Caco-2 (cell line): Measurements from ENCODE around the gene PDGFRB. TPM values are rescaled to one million over a fixed set of nuclear protein-coding genes. Genes with fewer than 3 reads are reported as not detected.

Experiments
- BruUV-seq: library from RNA; stranded (reverse); fragments of 400-500 nt; replicated peaks from 2 replicates; lab custom pipeline; 2021; lab: Mats Ljungman, UMichigan
- CTCF ChIA-PET: fragments of 300-600 bp; sonication (Branson Sonifier 250); formaldehyde crosslinking; loops from one replicate; lab custom pipeline; 2022; ENCODE audit warnings: antibody characterized with exemption; lab: Charles Lee
- POLR2A ChIA-PET: fragments of 300-600 bp; sonication (Branson Sonifier 250); formaldehyde crosslinking; loops from one replicate; lab custom pipeline; 2022; ENCODE audit warnings: antibody characterized with exemption; lab: Charles Lee
- DNase-seq, 2 experiments: peaks; one replicate each; pipeline versions ENCODE4 v3.0.0 to v3.0.0-alpha.2; 2020 to 2022
- H3K27me3 ChIP-seq: replicated peaks from 2 replicates; pipeline ENCODE4 v1.6.0; 2011; ENCODE audit warnings: low read length; ENCODE audit not compliant: control insufficient read depth, insufficient read depth
- H3K36me3 ChIP-seq: 2 replicates; pipeline ENCODE4 v1.5.1; 2011; ENCODE audit warnings: low read length; ENCODE audit not compliant: control insufficient read depth, insufficient read depth
- H3K4me1 ChIP-seq: fragments of 250-450 bp; sonication (Bioruptor Pico); 2 replicates; pipeline ENCODE4 v1.5.1; 2020; ENCODE audit warnings: mild to moderate bottlenecking
- H3K4me3 ChIP-seq: 2 replicates; pipeline ENCODE4 v1.5.1; 2011; ENCODE audit warnings: low read depth, mild to moderate bottlenecking, control low read depth, low read length
- H3K9me3 ChIP-seq: fragments of 250-450 bp; sonication (Bioruptor Pico); 2 replicates; pipeline ENCODE4 v1.5.1; 2020; ENCODE audit warnings: mild to moderate bottlenecking, moderate library complexity
- H3K27ac Mint-ChIP-seq: one replicate; pipeline ENCODE4 v1.8.0; 2022; ENCODE audit warnings: mixed read lengths; ENCODE audit not compliant: unreplicated experiment
- H3K27me3 Mint-ChIP-seq: one replicate; pipeline ENCODE4 v1.8.0; 2022; ENCODE audit warnings: mixed read lengths; ENCODE audit not compliant: insufficient read depth, unreplicated experiment
- H3K36me3 Mint-ChIP-seq: one replicate; pipeline ENCODE4 v1.8.0; 2022; ENCODE audit warnings: mild to moderate bottlenecking, mixed read lengths; ENCODE audit not compliant: insufficient read depth, unreplicated experiment
- H3K4me1 Mint-ChIP-seq: one replicate; pipeline ENCODE4 v1.8.0; 2022; ENCODE audit warnings: low read depth, mixed read lengths; ENCODE audit not compliant: unreplicated experiment
- H3K4me3 Mint-ChIP-seq: one replicate; pipeline ENCODE4 v1.8.0; 2022; ENCODE audit warnings: mild to moderate bottlenecking, moderate library complexity, mixed read lengths; ENCODE audit not compliant: unreplicated experiment
- H3K9me3 Mint-ChIP-seq: one replicate; pipeline ENCODE4 v1.8.0; 2022; ENCODE audit warnings: mixed read lengths; ENCODE audit not compliant: unreplicated experiment
- CTCF ChIP-seq, 2 experiments: fragments of 200-600 bp in 1 of 2; IDR thresholded peaks; 1 replicate in 1 of 2; 2 replicates in 1 of 2; pipeline versions ENCODE4 v1.5.1 to v1.8.0; 2011 to 2022; ENCODE audit warnings: antibody characterized with exemption in 1 of 2, control low read depth in 1 of 2, inconsistent platforms in 1 of 2, low read depth in 1 of 2, low read length in 1 of 2, mild to moderate bottlenecking in 1 of 2, moderate library complexity in 1 of 2; ENCODE audit not compliant: insufficient read depth in 1 of 2, severe bottlenecking in 1 of 2, unreplicated experiment in 1 of 2
- intact Hi-C: fragments of 100-400 bp; cut with micrococcal nuclease; formaldehyde crosslinking; loops from one replicate; pipeline ENCODE4 v1.10.0; 2022; ENCODE audit not compliant: unreplicated experiment
- total RNA-seq: library from RNA; stranded (reverse); gene quantifications from 2 replicates; pipeline ENCODE4 v1.2.3, GENCODE V29; 2022

Gene PDGFRB
- total RNA-seq, 1 experiment from 2014 or later: 5.9 TPM

DNA sequence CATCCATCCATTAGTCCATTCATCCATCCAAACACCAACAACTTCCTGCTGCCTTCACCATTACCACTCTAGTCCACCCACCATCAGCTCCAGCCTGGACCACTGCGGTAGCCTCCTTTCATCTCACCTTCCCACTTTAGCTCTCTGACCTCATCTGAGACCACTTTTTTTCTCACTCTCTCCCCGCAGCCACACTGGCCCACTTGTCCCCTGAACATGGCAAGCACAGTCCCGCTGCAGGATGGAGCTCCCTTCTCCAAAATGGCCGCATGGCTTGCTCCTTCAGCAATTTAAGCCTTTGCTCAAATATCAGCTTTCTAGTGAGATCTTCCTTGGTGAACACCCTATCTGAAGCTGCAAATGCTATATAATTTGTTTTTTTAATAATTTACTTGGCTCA, 80.4 kb downstream of the PDGFRB start:
- TF ChIP-seq CTCF (IDR thresholded peaks at IDR 0.05; ENCODE audit: insufficient read depth in 1 of 2, low read depth in 1 of 2, low read length in 1 of 2, severe bottlenecking in 1 of 2, unreplicated experiment in 1 of 2): no peak
- H3K27me3 Mint-ChIP-seq: no peaks in the 10 kb centered on the region
- DNase-seq: peak in 1 of 2 experiments; percentile 3
- CTCF ChIA-PET: interaction anchor here (0.7 to 1.5 kb wide), 5 partner anchors 37 to 143 kb away, joined by 3 to 9 read pairs (median 3); no protein-coding TSS in a partner anchor
- H3K36me3 ChIP-seq: no peaks in the 10 kb centered on the region
- no peaks in the 10 kb centered on the region for H3K9me3 ChIP-seq
- no peaks in the 10 kb centered on the region for H3K27me3 ChIP-seq
- H3K4me1 Mint-ChIP-seq: peaks cover 5% of the 10 kb centered on the region
- H3K36me3 Mint-ChIP-seq: no peaks in the 10 kb centered on the region
- no peak overlapping the region for H3K4me3 Mint-ChIP-seq
- POLR2A ChIA-PET: no interaction called here
- no peaks in the 10 kb centered on the region for H3K9me3 Mint-ChIP-seq
- intact Hi-C loops: loop anchor here (1.0 kb wide), 1 partner anchor 47 kb away; no protein-coding TSS in a partner anchor
- no TSS peak for BruUV-seq
- no peak overlapping the region for H3K27ac Mint-ChIP-seq
- no peak overlapping the region for H3K4me3 ChIP-seq
- H3K4me1 ChIP-seq: no peaks in the 10 kb centered on the region

- CTCF ChIA-PET: no interaction called here
Measured at GRCh38 chr5:150073677-150074076, 82.0 kb downstream of the PDGFRB start.

DNA sequence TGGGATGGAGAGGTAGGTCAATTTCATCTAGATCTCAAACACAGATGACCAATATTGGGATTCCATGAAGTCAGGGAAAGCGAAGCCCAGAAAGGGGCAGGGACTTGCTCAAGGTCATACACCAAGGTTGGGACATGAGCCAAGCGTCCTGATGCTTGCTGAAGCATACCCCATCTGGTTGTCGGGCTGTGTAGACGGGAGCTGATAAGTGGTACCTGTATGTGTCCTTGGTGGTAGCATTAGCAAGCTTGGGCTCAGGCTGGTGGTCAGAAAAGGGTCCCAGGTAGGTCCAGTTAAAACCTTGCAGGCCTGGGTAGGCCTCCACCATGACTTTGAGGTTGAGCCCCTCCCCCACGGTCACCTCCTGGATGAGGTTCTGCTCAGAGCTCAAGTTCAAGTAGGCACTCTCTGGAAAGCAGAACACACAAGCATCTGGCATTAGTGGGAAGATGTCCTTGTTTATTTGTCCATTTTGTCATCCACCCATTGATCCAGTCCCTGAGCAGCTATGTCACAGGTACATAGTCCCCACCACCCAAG, 82.5 kb downstream of the PDGFRB start:
- ChIA-PET CTCF (no interaction called here), POLR2A (no interaction called here)
- no TSS peak for BruUV-seq

More at GRCh38 chr5:150073677-150074076, 82.0 kb downstream of the PDGFRB start:
- no peak overlapping the region for H3K27ac Mint-ChIP-seq
- BruUV-seq: no TSS peak
- no peaks in the 10 kb centered on the region for H3K27me3 Mint-ChIP-seq
- no peaks in the 10 kb centered on the region for H3K36me3 ChIP-seq
- H3K4me3 Mint-ChIP-seq: no peak overlapping the region
- POLR2A ChIA-PET: interaction anchor here (0.7 kb wide), 1 partner anchor 17 kb away, joined by 7 read pairs; no protein-coding TSS in a partner anchor
- H3K9me3 Mint-ChIP-seq: no peaks in the 10 kb centered on the region
- intact Hi-C loops: no loop called here
- no peaks in the 10 kb centered on the region for H3K9me3 ChIP-seq
- no peaks in the 10 kb centered on the region for H3K36me3 Mint-ChIP-seq
- TF ChIP-seq CTCF (IDR thresholded peaks at IDR 0.05; ENCODE audit: insufficient read depth in 1 of 2, low read depth in 1 of 2, low read length in 1 of 2, severe bottlenecking in 1 of 2, unreplicated experiment in 1 of 2): no peak
- peaks cover 4% of the 10 kb centered on the region for H3K4me1 Mint-ChIP-seq
- H3K27me3 ChIP-seq: no peaks in the 10 kb centered on the region
- H3K4me3 ChIP-seq: no peak overlapping the region
- no peaks in the 10 kb centered on the region for H3K4me1 ChIP-seq
- DNase-seq: no peak

More for the DNA sequence above, 82.5 kb downstream of the PDGFRB start:
- H3K4me1 ChIP-seq: no peaks in the 10 kb centered on the region
- intact Hi-C loops: no loop called here
- no peaks in the 10 kb centered on the region for H3K36me3 Mint-ChIP-seq
- H3K27me3 ChIP-seq: no peaks in the 10 kb centered on the region
- no peaks in the 10 kb centered on the region for H3K9me3 Mint-ChIP-seq
- no peak overlapping the region for H3K4me3 Mint-ChIP-seq
- no peaks in the 10 kb centered on the region for H3K27me3 Mint-ChIP-seq
- DNase-seq: peak in 1 of 2 experiments; percentile 21
- no peaks in the 10 kb centered on the region for H3K9me3 ChIP-seq
- no peaks in the 10 kb centered on the region for H3K36me3 ChIP-seq
- no peaks in the 10 kb centered on the region for H3K4me1 Mint-ChIP-seq
- H3K27ac Mint-ChIP-seq: no peak overlapping the region
- H3K4me3 ChIP-seq: no peak overlapping the region
- TF ChIP-seq CTCF (IDR thresholded peaks at IDR 0.05; ENCODE audit: insufficient read depth in 1 of 2, low read depth in 1 of 2, low read length in 1 of 2, severe bottlenecking in 1 of 2, unreplicated experiment in 1 of 2): no peak
